HCT116 (cell line): ENCODE measurements around the gene FOXB1. TPM values are rescaled to one million over a fixed set of nuclear protein-coding genes. Genes with fewer than 3 reads are reported as not detected.

Experiments
- ATAC-seq: fragments of 200-7000 bp; cut with Tn5 transposase; 2 replicates; pipeline ENCODE4 v1.9.1; 2020; ENCODE audit warnings: mild to moderate bottlenecking, moderate library complexity
- BruUV-seq: library from RNA; stranded (reverse); fragments of 400-500 nt; replicated peaks from 2 replicates; lab custom pipeline; 2021; lab: Mats Ljungman, UMichigan
- CTCF ChIA-PET: fragments of 300-600 bp; sonication (Branson Sonifier 250); formaldehyde crosslinking; loops from one replicate; lab custom pipeline; 2021; ENCODE audit warnings: antibody characterized with exemption; lab: Charles Lee
- POLR2A ChIA-PET: fragments of 300-600, 350-600 bp; sonication (Branson Sonifier 250); formaldehyde crosslinking; loops from one replicate; lab custom pipeline; 2021; ENCODE audit warnings: antibody characterized with exemption; lab: Charles Lee
- RAD21 ChIA-PET, 2 experiments: fragments of 300-600 bp; sonication (Branson Sonifier 250); formaldehyde crosslinking; loops; one replicate each; lab custom pipeline; 2023; ENCODE audit warnings: low total read pairs in 2 of 2; ENCODE audit not compliant: uncharacterized antibody in 2 of 2, unreplicated experiment in 2 of 2, low non-redundant PET in 1 of 2; lab: Charles Lee
- DNase-seq: peaks from one replicate; pipeline ENCODE4 v3.0.0-alpha.2; 2010; ENCODE audit warnings: low read depth, low spot score
- H2AFZ ChIP-seq: fragments of 200-600 bp; shearing (Covaris generic), sonication (generic); 2 replicates; pipeline ENCODE4 v1.6.1; 2017; ENCODE audit warnings: low read depth, mixed run types, mixed read lengths, antibody characterized with exemption, low read length; ENCODE audit not compliant: poor library complexity, severe bottlenecking
- H3K27ac ChIP-seq: 2 replicates; pipeline ENCODE4 v1.5.1; 2012; ENCODE audit warnings: low read depth, low read length
- H3K27me3 ChIP-seq: fragments of 200-600 bp; sonication (generic); 2 replicates; pipeline ENCODE4 v1.6.1; 2016; ENCODE audit warnings: mixed run types, low read length, mixed read lengths; ENCODE audit not compliant: insufficient read depth
- H3K36me3 ChIP-seq, 2 experiments: fragments of 200-500 bp in 1 of 2; fragments of 200-600 bp in 1 of 2; sonication (Bioruptor generic) in 1 of 2; sonication (generic) in 1 of 2; 2 replicates each; pipeline versions ENCODE4 v1.5.1 to v1.6.1; 2014 to 2016; ENCODE audit warnings: low read length in 2 of 2, inconsistent platforms in 1 of 2, mixed read lengths in 1 of 2, mixed run types in 1 of 2; ENCODE audit not compliant: insufficient read depth in 2 of 2, control insufficient read depth in 1 of 2
- H3K4me1 ChIP-seq, 2 experiments: fragments of 200-600 bp in 1 of 2; sonication (generic) in 1 of 2; 2 replicates each; pipeline versions ENCODE4 v1.5.1 to v1.6.1; 2012 to 2017; ENCODE audit warnings: low read length in 2 of 2, inconsistent platforms in 1 of 2, mild to moderate bottlenecking in 1 of 2, mixed read lengths in 1 of 2, mixed run types in 1 of 2, moderate library complexity in 1 of 2; ENCODE audit not compliant: insufficient read depth in 2 of 2, control insufficient read depth in 1 of 2
- H3K4me2 ChIP-seq: fragments of 200-600 bp; sonication (generic); 2 replicates; pipeline ENCODE4 v1.6.1; 2017; ENCODE audit warnings: mixed run types, low read length, mixed read lengths
- H3K4me3 ChIP-seq, 2 experiments: fragments of 200-600 bp in 1 of 2; sonication (generic) in 1 of 2; replicated peaks in 1 of 2; 2 replicates each; pipeline ENCODE4 v1.5.1; 2011 to 2016; ENCODE audit warnings: low read length in 2 of 2, control low read depth in 1 of 2, low read depth in 1 of 2, mild to moderate bottlenecking in 1 of 2, mixed read lengths in 1 of 2, mixed run types in 1 of 2
- H3K79me2 ChIP-seq: fragments of 200-600 bp; sonication (generic); 2 replicates; pipeline ENCODE4 v1.6.1; 2017; ENCODE audit warnings: mild to moderate bottlenecking, mixed run types, low read length, moderate library complexity, mixed read lengths; ENCODE audit not compliant: insufficient read depth
- H3K9ac ChIP-seq: fragments of 200-600 bp; sonication (generic); 2 replicates; pipeline ENCODE4 v1.6.1; 2016; ENCODE audit warnings: low read length, mixed read lengths
- H3K9me2 ChIP-seq: fragments of 200-600 bp; sonication (generic), shearing (Covaris generic); 2 replicates; pipeline ENCODE4 v1.6.1; 2017; ENCODE audit warnings: mixed run types, mild to moderate bottlenecking, moderate library complexity; ENCODE audit not compliant: insufficient read depth
- H3K9me3 ChIP-seq, 2 experiments: fragments of 200-500 bp in 1 of 2; fragments of 200-600 bp in 1 of 2; sonication (Bioruptor generic) in 1 of 2; sonication (generic) in 1 of 2; 2 replicates each; pipeline ENCODE4 v1.6.1; 2014 to 2017; ENCODE audit warnings: low read length in 2 of 2, mixed read lengths in 2 of 2, inconsistent platforms in 1 of 2, low read depth in 1 of 2, mild to moderate bottlenecking in 1 of 2, mixed run types in 1 of 2, moderate library complexity in 1 of 2; ENCODE audit not compliant: control insufficient read depth in 1 of 2, insufficient read depth in 1 of 2
- H4K20me1 ChIP-seq: fragments of 200-600 bp; sonication (generic), shearing (Covaris generic); 2 replicates; pipeline ENCODE4 v1.6.1; 2017; ENCODE audit warnings: mixed run types, mild to moderate bottlenecking, moderate library complexity; ENCODE audit not compliant: insufficient read depth
- ELF1 ChIP-seq: IDR thresholded peaks from 2 replicates; pipeline ENCODE4 v1.6.1; 2012; ENCODE audit warnings: low read depth, borderline replicate concordance
- EZH2 ChIP-seq: fragments of 200-600 bp; sonication (generic); IDR thresholded peaks from 2 replicates; pipeline ENCODE4 v1.6.1; 2017; ENCODE audit warnings: antibody characterized with exemption, mixed run types
- EZH2phosphoT487 ChIP-seq: fragments of 200-600 bp; IDR thresholded peaks from 2 replicates; pipeline ENCODE4 v1.6.1; 2018; ENCODE audit warnings: antibody characterized with exemption, borderline replicate concordance
- FOSL1 ChIP-seq: IDR thresholded peaks from 2 replicates; pipeline ENCODE4 v1.6.1; 2012; ENCODE audit warnings: low read depth
- POLR2A ChIP-seq: IDR thresholded peaks from 2 replicates; pipeline ENCODE4 v1.7.0; 2011; ENCODE audit warnings: borderline replicate concordance; ENCODE audit not compliant: insufficient read depth, insufficient read length; ENCODE audit errors: extremely low read depth
- POLR2AphosphoS5 ChIP-seq: IDR thresholded peaks from 2 replicates; pipeline ENCODE4 v1.6.1; 2011; ENCODE audit warnings: mild to moderate bottlenecking, low read depth, low read length, moderate library complexity
- RAD21 ChIP-seq: IDR thresholded peaks from 2 replicates; pipeline ENCODE4 v1.6.1; 2012; ENCODE audit warnings: low read depth, mild to moderate bottlenecking
- SIN3A ChIP-seq: IDR thresholded peaks from 2 replicates; pipeline ENCODE4 v1.6.1; 2012; ENCODE audit warnings: low read depth
- SP1 ChIP-seq: IDR thresholded peaks from 2 replicates; pipeline ENCODE4 v1.6.1; 2012; ENCODE audit warnings: low read depth
- YY1 ChIP-seq: IDR thresholded peaks from 2 replicates; pipeline ENCODE4 v1.6.1; 2011; ENCODE audit warnings: low read length, low read depth, moderate library complexity, mild to moderate bottlenecking; ENCODE audit not compliant: insufficient replicate concordance; ENCODE audit errors: extremely low read depth
- ZFX ChIP-seq: fragments of 450-650 bp; IDR thresholded peaks from 2 replicates; pipeline ENCODE4 v1.6.1; 2017
- ZNF274 ChIP-seq: fragments of 200-500 bp; sonication (Bioruptor generic); IDR thresholded peaks from 2 replicates; pipeline ENCODE4 v1.6.1; 2014; ENCODE audit warnings: mild to moderate bottlenecking, low read depth, low read length, inconsistent platforms
- intact Hi-C: fragments of 100-400 bp; cut with micrococcal nuclease; formaldehyde crosslinking; loops from 2 replicates; pipeline ENCODE4 v1.10.0; 2022
- total RNA-seq: library from RNA; stranded (reverse); gene quantifications from one replicate; pipeline ENCODE4 v1.2.1, GENCODE V29; 2021; ENCODE audit not compliant: unreplicated experiment
- TF ChIP-seq, protein P1 (sequence below), 3 experiments: fragments of 200-600 bp in 1 of 3; sonication (generic) in 1 of 3; IDR thresholded peaks in 2 of 3; conservative IDR thresholded peaks in 1 of 3; 2 replicates each; pipeline ENCODE4 v1.5.1; 2012 to 2017; ENCODE audit warnings: low read depth in 2 of 3, low read length in 2 of 3, antibody characterized with exemption in 1 of 3, borderline replicate concordance in 1 of 3, control low read depth in 1 of 3, mild to moderate bottlenecking in 1 of 3, mixed read lengths in 1 of 3, mixed run types in 1 of 3, moderate library complexity in 1 of 3; ENCODE audit not compliant: insufficient read depth in 1 of 3

FOXB1 gene
- total RNA-seq, 1 experiment from 2014 or later, result not detected

DNA sequence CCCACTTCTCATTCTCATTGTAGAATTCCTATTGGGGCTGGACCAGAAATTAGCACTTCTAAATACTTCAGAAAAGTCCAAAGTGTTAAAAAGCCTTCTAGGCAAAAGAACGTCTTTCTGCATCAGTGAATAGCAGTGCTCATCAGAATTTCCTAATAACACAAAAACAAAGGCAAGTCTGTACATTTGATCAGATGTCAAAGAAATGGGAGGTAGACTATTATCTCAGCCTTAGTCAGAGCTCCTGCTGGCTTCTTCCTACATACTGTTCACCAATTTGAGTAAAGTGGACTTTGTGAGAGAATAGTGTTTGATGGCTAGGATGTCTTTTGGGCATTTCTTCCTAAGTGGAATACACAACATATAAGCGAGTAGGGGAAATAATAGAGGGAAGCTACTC lies 48.7 kb downstream of the FOXB1 start:
- Histone ChIP-seq H3K4me3 (no peak overlapping the region), H3K79me2 (no peaks in the 10 kb centered on the region), H3K27me3 (peaks cover 15% of the 10 kb centered on the region), H3K27ac (no peak overlapping the region), H3K9me2 (no peaks in the 10 kb centered on the region), H3K36me3 (no peaks in the 10 kb centered on the region), H3K4me2 (no peak overlapping the region), H3K9me3 (no peaks in the 10 kb centered on the region), H4K20me1 (no peaks in the 10 kb centered on the region), H3K9ac (no peak overlapping the region), H3K4me1 (no peaks in the 10 kb centered on the region), H2AFZ (no peak overlapping the region)
- ChIA-PET CTCF (no interaction called here), POLR2A (no interaction called here), RAD21 (no interaction called here)
- DNase-seq (no peak), ATAC-seq (no peak)
- TF ChIP-seq RAD21 (no peak), SIN3A (no peak), SP1 (no peak), EZH2 (no peak), YY1 (no peak), POLR2A (no peak), POLR2AphosphoS5 (no peak), ELF1 (no peak), ZNF274 (no peak), FOSL1 (no peak), ZFX (no peak), EZH2phosphoT487 (no peak)
- TF ChIP-seq, protein P1, sequence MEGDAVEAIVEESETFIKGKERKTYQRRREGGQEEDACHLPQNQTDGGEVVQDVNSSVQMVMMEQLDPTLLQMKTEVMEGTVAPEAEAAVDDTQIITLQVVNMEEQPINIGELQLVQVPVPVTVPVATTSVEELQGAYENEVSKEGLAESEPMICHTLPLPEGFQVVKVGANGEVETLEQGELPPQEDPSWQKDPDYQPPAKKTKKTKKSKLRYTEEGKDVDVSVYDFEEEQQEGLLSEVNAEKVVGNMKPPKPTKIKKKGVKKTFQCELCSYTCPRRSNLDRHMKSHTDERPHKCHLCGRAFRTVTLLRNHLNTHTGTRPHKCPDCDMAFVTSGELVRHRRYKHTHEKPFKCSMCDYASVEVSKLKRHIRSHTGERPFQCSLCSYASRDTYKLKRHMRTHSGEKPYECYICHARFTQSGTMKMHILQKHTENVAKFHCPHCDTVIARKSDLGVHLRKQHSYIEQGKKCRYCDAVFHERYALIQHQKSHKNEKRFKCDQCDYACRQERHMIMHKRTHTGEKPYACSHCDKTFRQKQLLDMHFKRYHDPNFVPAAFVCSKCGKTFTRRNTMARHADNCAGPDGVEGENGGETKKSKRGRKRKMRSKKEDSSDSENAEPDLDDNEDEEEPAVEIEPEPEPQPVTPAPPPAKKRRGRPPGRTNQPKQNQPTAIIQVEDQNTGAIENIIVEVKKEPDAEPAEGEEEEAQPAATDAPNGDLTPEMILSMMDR (IDR thresholded peaks at IDR 0.05 in 2 of 3, conservative IDR thresholded peaks at IDR 0.05 in 1 of 3; ENCODE audit: borderline replicate concordance in 1 of 3, insufficient read depth in 1 of 3, low read depth in 2 of 3, low read length in 2 of 3), result no peak
- intact Hi-C loops, result no loop called here
- no TSS peak for BruUV-seq
